ENCODE measurements around the gene FOXO3.
"Not testable (repeated sequence)": the region's sequence is repeated elsewhere in the genome, so short reads cannot be mapped to it uniquely, and the experiment has no call there.

Gene FOXO3

GRCh38 chr6:108555399-108556052 lies 5.2 kb upstream of the FOXO3 start:
- no peak for DNase-seq (ENCODE audit: low read depth, low spot score)

DNA sequence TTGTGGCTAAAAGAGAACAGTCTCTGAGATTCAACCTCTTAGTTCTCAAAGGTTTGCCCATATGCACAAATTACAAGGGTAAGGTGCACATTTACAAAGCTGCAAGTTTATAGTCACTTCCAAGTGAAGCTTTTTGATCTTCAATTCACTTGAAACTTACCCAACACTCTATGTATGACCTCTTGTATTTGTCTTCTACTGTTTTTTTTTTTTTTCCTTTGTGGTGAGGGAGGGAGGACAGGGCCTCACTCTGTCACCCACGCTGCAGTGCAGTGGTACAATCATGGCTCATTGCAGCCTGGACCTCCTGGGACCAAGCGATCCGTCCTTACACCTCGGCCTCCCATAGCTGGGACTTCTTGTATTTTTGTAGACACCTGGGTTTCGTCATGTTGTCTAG lies 4.5 kb upstream of the FOXO3 start:
- no peak overlapping the region for H3K27ac ChIP-seq
- no peak for DNase-seq (ENCODE audit: low read depth, low spot score)

More at GRCh38 chr6:108555399-108556052, 5.2 kb upstream of the FOXO3 start:
- peak overlapping the region; percentile 48 for H3K27ac ChIP-seq

- no peak overlapping the region for H3K27ac ChIP-seq
- DNase-seq (ENCODE audit: low read depth, low spot score): no peak
Measured at GRCh38 chr6:108556866-108557493, 3.7 kb upstream of the FOXO3 start.

DNA sequence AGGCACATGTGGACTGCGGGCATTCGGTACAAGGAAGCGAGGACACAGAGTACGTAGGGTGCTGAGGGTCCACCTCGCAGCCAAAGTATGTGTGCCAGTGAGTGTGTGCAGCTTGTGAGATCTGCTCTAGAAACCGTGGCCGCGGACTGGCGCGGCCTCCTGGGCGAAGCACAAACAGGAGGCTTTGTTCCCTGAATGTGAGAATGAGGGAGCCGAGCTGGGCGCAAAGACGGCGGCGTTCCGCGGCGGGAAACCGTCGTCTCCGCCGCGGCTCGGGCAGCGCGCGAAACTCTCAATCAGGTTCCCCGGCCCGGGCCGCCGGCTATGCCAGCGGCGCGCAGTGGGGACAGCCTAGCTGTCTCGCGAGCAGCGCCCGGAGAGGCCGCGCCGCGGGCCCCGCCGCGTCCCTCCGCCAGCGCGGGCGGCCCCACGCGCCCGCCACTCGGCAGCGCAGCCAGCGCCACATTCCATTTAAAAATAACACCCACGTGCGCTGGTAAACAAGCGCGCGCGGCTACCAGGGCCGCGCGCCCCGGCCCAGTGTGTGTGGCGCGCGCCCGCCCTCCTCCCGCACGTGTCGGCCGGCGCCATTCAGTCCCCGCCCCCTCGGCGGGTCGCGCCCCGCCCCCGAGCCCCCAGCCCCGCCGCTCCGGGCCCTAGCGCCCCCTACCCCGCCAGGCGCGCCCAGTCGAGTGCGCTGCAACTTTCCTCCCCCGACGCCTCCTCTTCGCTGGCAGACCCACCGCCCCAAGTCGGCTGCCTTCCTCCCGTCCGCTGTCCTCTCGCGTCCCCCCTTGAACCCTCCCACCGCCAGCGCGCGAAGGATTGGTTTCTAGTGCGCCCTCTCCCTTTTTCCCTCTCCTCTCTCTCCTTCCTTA lies 3.0 kb upstream of the FOXO3 start:
- no peak for DNase-seq (ENCODE audit: low read depth, low spot score)
- H3K27ac ChIP-seq: peak overlapping the region; percentile 92

DNA sequence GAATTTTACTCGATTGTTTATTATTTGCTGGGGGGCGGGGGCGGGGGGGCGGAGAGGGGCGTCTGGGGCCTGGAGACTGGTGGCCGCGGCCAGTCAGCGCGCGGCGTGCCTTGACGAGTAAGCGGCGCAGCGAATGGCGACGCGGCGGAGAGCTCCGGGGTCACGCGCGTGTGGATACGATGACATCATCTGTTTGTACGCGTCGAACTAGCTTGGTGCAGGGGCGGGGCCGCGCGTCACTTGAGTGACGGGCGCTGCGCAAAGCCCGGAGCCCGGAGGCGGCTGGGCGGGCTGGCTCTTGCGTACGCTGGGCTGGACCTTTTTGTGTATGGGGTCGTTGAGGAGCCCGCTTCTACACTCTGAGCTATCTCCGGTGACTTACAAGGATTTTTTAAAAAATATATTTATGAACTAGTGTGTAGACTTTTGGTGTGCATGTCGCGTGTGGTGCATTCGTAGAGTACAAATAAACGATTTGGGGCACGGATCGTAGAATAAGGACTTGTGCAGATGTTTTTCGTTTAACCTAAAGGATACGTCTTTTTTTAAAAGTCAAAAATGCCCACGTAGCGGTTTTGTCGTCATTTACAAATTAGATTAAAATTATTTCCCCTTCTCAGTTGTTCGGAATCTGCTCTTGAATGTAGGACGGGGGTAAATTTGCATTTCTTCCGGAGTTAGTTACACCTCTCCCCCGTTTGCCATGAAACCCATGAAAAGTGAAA lies 2.2 kb upstream of the FOXO3 start:
- DNase-seq (ENCODE audit: low read depth, low spot score): peak; percentile 97
- H3K27ac ChIP-seq: peak overlapping the region; percentile 92

- no peak for DNase-seq (ENCODE audit: low read depth, low spot score)
- peak overlapping the region; percentile 92 for H3K27ac ChIP-seq
Measured at GRCh38 chr6:108559097-108559883, 1.4 kb upstream of the FOXO3 start.

GRCh38 chr6:108559884-108560462 lies 744 bp upstream of the FOXO3 start:
- peak overlapping the region; percentile 92 for H3K27ac ChIP-seq

DNA sequence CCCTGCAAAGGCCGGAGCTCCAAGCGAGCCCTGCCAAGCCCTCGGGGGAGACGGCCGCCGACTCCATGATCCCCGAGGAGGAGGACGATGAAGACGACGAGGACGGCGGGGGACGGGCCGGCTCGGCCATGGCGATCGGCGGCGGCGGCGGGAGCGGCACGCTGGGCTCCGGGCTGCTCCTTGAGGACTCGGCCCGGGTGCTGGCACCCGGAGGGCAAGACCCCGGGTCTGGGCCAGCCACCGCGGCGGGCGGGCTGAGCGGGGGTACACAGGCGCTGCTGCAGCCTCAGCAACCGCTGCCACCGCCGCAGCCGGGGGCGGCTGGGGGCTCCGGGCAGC lies 561 bp downstream of the FOXO3 start:
- DNase-seq (ENCODE audit: low read depth, low spot score): not testable (repeated sequence)
- H3K27ac ChIP-seq: peak overlapping the region; percentile 92

More at GRCh38 chr6:108559884-108560462, 744 bp upstream of the FOXO3 start:
- no peak for DNase-seq (ENCODE audit: low read depth, low spot score)

- DNase-seq (ENCODE audit: low read depth, low spot score): no peak
- peak overlapping the region; percentile 92 for H3K27ac ChIP-seq
Measured at GRCh38 chr6:108561742-108562502, 1.2 kb downstream of the FOXO3 start.

DNA sequence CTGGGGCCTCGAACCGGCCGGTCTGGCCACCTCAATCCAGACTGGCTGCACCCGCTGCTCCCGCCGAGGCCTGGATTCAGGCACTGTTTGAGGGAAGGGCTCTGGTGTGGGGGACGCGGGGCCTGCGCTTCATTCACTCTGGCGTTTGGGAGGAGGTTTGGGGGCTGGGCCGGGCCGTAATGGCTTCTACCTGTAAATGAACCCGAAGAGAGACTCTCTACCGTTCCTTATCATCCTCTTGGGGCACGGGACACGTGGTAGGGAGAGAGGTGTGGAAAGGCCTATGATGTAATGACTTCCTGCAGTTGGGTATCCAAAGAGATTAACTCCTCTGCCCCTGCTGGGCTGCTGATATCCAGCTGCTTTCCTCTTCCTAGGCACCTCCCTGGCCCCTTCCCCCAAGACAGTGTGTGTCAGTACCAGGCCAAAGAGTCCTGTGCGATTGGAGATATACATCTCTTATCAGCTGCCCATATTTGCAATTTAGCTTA lies 1.8 kb downstream of the FOXO3 start:
- DNase-seq (ENCODE audit: low read depth, low spot score): peak; percentile 58
- H3K27ac ChIP-seq: peak overlapping the region; percentile 92

- H3K27ac ChIP-seq: peak overlapping the region; percentile 92
- DNase-seq (ENCODE audit: low read depth, low spot score): no peak
Measured at GRCh38 chr6:108563292-108563691, 2.6 kb downstream of the FOXO3 start.

- no peak for DNase-seq (ENCODE audit: low read depth, low spot score)
- peak overlapping the region; percentile 92 for H3K27ac ChIP-seq
Measured at GRCh38 chr6:108564178-108564577, 3.5 kb downstream of the FOXO3 start.

DNA sequence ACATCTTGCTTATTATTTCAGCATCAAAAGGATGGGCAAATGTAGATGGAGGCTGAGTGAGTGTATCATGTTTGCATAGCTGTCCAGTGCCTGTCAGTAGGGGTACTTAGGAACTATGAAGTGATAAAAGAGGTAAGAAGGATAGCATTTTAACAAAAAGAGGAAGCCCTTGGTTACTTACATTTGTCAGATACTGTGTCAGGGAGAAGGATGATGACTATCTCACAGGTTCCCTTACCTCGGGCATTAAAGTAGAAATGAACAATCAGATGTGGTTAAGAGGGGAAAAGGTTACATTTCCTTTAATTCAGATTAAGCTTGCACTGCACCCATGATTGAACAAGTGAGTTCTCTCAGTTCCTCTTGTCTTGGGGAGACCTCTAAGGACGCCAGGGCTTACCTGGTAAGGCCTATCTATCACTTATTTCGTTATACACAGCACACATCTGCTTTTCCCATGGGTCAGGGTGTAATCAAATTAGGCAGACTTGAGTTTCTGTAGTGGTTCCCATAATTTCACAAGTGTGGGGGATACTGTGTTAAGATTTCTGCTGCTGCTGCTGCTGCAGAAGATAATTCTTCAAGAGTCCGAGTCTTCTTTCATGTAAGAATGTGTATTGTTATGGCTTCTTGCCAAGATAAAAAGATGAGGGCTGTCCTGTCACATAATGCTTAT lies 4.5 kb downstream of the FOXO3 start:
- no peak for DNase-seq (ENCODE audit: low read depth, low spot score)

DNA sequence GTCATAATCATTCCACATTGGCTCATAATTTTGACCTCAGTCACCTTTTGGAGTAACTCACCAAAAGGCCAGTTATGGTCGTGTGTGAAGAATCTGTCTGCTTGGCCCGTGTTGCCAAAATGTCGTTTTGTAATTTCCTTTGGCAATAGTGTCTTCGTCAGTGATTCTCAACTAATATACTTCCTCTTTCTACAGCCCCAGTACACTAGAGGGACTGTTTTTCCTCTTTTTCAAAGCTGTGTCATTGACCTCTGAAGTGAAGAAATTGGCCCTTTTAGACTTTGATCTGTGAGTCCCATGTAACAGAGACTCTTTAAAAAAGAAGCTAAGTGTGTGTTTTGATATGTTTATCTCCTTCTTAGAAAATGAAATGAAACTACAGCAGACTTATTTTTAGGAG lies 5.2 kb downstream of the FOXO3 start:
- DNase-seq (ENCODE audit: low read depth, low spot score): no peak
- H3K27ac ChIP-seq: peak overlapping the region; percentile 92

More for the DNA sequence above, 4.5 kb downstream of the FOXO3 start:
- peak overlapping the region; percentile 92 for H3K27ac ChIP-seq

DNA sequence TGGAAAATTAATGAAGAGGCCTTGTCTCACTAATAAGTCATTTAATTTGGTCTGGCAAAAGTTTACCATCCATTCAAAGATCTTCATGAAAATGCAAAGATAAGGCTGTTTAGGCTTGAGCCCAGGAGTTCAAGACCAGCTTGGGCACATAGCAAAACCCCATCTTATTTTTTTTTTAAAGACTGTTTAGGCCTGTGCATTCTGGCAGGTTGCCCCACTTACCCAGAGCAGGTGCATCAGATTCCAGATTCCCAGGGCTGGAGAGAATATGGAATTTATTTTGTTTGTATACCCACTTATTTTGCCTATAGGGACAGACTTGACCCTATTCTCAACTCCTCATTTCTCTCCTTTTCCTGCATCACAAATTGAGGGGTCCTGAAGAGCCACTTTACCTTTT lies 5.7 kb downstream of the FOXO3 start:
- H3K27ac ChIP-seq: no peak overlapping the region
- no peak for DNase-seq (ENCODE audit: low read depth, low spot score)

GRCh38 chr6:108568101-108568500 lies 7.4 kb downstream of the FOXO3 start:
- no peak overlapping the region for H3K27ac ChIP-seq
- DNase-seq (ENCODE audit: low read depth, low spot score): no peak

DNA sequence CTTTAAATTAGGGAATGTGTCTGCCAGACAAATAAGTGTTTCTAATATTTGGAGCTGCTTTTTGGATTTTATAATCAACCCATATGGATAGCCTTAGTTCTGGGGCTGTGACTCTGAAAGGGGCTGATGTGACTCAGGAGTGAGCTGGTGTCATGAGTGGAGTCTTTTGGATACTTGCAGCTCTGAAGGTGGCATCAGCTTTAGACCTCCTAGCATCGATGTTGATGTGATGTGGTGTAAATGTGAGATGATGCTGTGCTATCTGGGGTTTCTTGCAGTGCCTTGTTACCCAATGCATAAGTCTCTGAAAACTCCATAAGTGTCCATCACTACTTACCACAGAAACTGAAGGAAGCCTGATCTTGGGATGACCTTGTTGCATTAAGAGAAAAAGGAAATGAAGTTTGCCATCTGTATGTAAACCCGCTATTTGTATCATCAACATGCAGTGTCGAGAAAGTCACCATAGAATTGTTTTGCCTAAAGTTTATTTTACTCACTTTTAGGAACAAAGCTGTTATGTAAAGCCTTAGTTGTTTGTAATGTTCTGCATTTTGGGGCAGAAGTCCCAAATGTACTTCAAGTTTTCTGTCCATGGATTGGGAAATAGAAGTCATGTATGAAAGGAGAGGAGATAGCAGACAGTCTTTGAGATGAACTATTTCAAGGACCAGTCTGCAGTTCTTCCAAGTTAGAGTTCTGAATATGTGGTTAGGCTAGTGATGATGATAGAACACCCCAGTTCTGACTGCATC lies 8.0 kb downstream of the FOXO3 start:
- no peak for DNase-seq (ENCODE audit: low read depth, low spot score)
- no peak overlapping the region for H3K27ac ChIP-seq

All from epithelial cell of prostate (primary cell).